ENCODE results near the gene ITSN1.
"Not testable (repeated sequence)": the region's sequence is repeated elsewhere in the genome, so short reads cannot be mapped to it uniquely, and the experiment has no call there.

Gene ITSN1

DNA sequence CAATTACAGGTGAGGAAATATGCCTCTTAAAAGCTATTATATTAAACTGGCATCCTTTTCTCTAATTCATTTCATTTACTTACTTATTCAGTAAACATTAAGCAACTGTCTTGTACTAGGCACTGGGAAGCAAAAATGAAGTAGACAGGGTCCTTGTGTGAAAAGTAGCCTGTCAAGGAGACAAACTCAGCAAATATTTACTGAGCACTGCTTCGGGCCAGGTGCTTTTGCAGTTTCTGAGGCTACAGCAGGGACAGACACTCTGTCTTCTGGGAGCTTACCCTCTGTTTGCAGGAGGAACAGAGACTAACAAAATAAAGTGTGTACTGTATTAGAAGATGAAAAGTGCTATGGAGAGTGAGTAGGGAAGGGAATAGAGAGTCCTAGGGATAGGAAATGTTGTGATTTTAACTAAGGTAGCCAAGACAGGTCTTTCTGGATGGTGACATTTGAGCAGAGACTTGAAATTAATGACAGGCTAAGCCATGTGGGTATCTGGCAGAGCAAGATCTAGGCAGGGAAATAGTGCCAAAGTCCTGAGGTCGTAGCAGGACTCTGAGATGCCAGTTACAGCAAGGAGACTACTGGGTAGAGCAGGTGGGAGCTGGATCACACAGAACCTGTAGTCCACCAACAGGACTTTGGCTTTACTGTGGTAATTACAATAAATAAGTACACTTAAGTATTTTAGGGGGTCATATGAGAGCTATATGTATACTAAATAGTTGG lies 133.0 kb downstream of the ITSN1 start:
- DNase-seq, result no peak

GRCh38 chr21:33780631-33781030 lies 138.3 kb downstream of the ITSN1 start:
- DNase-seq, result no peak

- DNase-seq, result no peak
Measured at GRCh38 chr21:33781121-33781520, 138.8 kb downstream of the ITSN1 start.

DNA sequence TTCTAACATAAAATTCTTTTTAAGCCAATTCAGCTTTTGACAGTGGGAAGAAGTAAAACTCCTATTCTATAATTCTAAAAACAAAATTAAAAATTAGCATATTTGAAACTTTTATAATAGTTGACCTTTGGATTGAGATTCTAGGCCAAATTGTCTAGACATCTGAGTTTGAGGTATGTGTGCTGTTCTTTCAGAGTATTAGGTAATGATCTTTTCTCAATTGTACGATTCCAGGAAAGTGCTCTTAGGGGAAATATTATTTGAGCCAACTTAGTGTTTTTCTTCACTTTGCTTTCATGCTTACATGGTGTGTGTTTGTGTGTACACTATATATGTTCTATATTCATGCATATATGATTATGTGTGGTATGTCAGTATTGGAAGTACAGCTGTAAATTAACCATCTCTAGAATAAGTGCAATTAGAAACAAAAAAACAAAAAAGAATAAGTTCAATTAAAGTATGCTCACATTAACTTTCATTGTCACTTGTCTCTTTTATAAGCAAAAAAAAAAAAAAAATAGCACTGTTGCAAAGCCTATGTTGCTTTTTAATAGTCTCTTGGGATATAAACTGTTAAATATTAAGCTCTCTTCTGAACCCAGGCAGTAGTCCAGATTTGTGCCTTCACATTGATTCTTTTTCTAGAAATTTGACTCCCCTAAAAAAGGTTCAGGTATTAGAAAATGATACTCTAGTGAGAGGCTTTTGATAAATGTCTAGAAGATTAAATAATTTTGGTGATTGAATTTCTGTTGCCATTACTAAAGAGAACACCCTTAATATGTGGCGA lies 141.1 kb downstream of the ITSN1 start:
- DNase-seq, result no peak

- DNase-seq, result no peak
Measured at GRCh38 chr21:33787431-33787830, 145.1 kb downstream of the ITSN1 start.

GRCh38 chr21:33788438-33788837 lies 146.1 kb downstream of the ITSN1 start:
- not testable (repeated sequence) for DNase-seq

DNA sequence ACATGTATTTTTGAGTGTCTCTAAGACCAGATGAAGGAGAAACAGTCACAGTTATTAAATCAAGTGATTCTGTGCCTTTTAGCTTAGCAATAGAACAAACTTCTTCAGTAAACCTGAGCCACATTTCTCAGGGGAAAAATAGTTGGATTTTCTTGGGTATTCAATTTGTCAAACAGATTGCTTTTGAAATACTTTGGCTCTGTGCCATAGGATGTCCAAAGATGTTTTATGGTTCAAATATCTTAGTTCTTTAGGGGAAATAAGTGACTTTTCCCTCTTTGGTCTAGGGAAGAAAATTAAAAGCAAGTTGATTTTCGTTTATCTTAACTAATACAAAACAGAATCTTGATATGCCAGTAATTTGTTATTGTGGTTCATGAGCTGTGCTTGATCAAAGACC lies 147.4 kb downstream of the ITSN1 start:
- no peak for DNase-seq

GRCh38 chr21:33791073-33791472 lies 148.8 kb downstream of the ITSN1 start:
- no peak for DNase-seq

- DNase-seq, result no peak
Measured at GRCh38 chr21:33794596-33794995, 152.3 kb downstream of the ITSN1 start.

GRCh38 chr21:33797565-33797964 lies 155.3 kb downstream of the ITSN1 start:
- DNase-seq, result no peak

GRCh38 chr21:33799378-33800090 lies 157.2 kb downstream of the ITSN1 start:
- no peak for DNase-seq

- DNase-seq, result no peak
Measured at GRCh38 chr21:33800753-33801423, 158.6 kb downstream of the ITSN1 start.

DNA sequence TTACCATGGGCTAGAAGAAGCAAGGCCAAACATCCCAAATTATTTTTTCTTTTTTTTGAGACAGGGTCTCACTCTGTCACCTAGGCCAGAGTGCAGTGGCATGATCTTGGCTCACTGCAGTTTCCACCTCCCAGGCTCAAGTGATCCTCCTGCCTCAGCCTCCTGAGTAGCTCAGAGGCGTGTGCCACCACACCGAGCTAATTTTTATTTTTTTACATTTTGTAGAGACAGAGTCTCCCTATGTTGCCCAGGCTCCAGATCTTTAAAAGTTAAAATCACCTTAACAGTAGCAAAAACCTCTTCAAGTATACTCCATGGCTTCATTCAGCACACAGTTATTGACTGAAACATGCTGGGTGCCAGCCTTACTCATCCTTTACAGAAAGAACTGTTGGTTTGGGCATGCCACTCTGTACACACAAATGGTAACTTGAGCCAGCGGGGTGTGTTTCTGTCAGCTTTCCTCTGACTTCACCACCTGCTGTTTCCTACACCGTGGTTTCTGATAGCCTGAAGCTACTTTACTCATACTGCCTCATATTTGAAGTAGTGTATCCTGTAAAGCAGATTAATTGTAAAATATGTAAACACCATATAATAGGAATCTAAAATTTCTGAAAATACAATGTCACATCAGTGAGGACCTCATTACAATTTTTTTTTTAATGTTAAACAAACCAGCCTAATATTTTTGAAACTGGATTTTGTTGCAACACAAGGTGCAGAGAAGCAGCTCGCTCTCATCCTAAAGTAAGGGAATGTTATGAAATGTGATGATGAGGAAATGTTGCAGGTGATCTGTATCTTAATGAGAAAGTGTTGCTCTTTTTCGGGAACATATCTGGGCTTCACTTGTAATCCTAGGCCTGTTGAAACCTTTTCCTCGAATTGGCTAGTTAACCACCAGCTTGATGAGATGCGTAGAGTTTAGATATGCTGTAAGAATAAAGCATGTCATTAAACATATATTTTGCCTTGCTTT lies 159.4 kb downstream of the ITSN1 start:
- DNase-seq, result peak; percentile 85

DNA sequence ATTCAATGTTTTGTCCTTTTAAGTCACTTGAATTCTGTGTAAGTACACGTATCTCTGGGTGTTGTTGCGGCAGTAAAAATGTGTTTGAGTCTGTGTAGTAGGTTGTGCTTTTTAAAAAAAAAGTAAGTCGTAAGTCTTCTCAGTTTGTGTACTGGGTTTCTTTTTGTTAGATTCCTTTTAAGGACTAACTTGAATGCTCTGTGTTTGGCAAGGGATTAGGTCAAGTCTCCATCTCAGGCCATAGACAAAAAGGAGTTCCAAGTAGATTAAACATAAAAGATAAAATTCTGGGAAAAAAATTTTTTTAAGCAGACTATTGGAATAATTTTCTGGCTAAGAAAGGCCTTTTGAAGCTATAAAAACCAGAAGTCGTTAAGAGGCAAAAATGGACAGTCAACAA lies 160.2 kb downstream of the ITSN1 start:
- no peak for DNase-seq

GRCh38 chr21:33808715-33809367 lies 166.5 kb downstream of the ITSN1 start:
- DNase-seq, result no peak

DNA sequence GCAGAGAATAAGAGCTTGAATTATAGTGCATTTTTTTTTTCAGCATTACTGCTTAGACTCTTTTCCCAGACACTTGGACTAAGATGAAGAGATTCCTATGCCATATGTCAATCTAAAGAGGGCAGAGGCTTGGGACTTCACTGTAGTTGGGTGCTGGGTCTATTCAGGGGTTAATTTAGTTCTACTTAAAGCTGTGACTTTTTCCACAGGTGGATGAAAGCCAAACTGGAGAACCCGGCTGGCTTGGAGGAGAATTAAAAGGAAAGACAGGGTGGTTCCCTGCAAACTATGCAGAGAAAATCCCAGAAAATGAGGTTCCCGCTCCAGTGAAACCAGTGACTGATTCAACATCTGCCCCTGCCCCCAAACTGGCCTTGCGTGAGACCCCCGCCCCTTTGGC lies 168.5 kb downstream of the ITSN1 start:
- no peak for DNase-seq

DNA sequence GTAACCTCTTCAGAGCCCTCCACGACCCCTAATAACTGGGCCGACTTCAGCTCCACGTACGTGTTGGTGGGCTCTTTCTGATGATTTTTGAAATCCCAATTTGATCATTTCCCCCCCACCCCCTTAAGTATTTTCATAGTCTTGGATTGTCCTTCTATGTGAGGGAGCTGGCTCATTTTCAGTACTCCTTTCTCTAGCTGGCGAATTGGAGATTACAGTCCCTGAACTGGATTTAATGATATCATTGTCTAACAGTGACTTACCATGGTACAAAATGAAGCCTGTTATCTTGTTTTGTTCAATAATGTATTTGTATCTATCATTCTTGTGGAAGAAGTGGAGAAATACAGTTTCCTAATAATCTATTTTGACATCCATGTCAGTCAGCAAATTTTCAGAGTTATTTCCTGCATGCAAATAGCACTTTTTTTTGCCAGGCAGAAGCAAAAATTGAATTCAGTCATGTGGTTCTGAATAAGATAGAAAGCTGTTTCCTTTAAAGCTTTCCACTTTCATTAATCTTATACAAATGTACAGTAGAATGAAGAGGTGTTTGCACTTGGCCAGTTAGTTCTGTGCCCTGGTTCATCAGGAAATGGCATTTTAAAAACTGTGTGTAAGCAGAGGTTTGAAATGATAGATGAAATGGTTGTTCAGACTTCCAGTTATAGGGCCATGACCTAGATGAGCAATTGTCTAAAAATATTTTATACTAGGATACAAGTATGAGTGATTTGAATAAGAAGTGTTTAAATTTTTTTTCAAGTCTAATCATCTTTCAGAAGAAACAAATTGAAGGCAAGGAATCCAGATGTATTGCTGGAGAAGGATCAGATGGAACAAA lies 169.1 kb downstream of the ITSN1 start:
- no peak for DNase-seq

GRCh38 chr21:33813832-33814365 lies 171.6 kb downstream of the ITSN1 start:
- DNase-seq, result no peak

DNA sequence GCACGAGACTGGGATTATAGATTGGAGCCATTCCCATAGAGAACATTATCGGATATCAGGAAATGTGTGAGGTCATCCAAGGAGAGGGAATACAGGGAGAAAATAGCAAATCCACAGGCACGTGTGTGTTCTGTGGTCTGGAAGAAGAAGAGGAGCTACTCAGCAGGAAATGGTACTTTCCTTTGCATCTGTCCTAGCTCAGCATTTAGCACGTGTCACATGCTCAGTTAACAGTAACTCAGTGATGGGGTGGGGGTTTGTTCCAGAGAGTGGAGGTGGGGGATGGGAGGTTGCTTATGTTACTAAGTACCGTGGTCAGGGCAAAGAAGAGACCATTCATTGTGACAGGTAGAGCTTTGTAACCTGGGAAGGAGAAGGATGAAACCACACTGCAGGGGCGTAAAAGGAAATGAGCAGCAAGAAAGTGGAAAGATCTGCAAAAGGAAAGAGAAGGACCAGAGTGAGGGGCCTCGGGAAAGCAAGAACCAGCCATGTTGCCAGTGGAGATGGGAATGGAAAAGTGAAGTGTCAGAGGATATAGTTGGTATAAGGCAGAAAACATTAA lies 172.9 kb downstream of the ITSN1 start:
- DNase-seq, result no peak

DNA sequence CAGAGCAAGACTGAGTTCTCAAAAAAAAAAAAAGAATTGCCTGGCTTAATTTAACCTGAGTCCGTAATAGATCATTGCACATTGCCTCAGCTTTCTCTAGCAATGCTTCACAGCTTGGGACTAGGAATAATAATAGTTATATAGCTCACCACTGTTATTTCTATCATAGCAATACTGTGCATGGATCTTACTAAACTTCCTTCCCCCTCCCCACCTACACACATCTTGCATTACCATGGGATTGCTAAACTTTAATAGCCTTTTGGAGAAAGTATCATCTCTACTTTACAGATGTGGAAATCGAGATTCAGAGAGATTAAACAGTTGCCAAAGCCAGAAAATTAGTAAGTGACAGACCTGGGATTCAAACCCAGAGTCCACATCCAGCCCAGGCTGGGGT lies 173.9 kb downstream of the ITSN1 start:
- DNase-seq, result no peak
